NCI-H1105 (cell line): Measurements from ENCODE around the gene TPX2.
A peak's percentile ranks its signal among the peaks of the same experiment; 100 is the strongest.

Experiments
- DNase-seq: peaks from one replicate; lab custom pipeline; 2025; lab: John Stamatoyannopoulos, UW

The TPX2 gene

GRCh38 chr20:31706607-31707257 is 32.4 kb upstream of the TPX2 start:
- DNase-seq = no peak

- DNase-seq = no peak
Measured at GRCh38 chr20:31707258-31707615, 31.9 kb upstream of the TPX2 start.

- DNase-seq = peak; percentile 97
Measured at GRCh38 chr20:31707994-31708735, 30.9 kb upstream of the TPX2 start.

GRCh38 chr20:31708736-31709534 is 30.2 kb upstream of the TPX2 start:
- DNase-seq = peak; percentile 96

- no peak for DNase-seq
Measured at GRCh38 chr20:31709939-31710338, 29.2 kb upstream of the TPX2 start.

GRCh38 chr20:31710423-31711108 is 28.5 kb upstream of the TPX2 start:
- peak; percentile 92 for DNase-seq

GRCh38 chr20:31711179-31712111 is 27.6 kb upstream of the TPX2 start:
- DNase-seq = no peak

- peak; percentile 75 for DNase-seq
Measured at GRCh38 chr20:31712112-31712553, 27.0 kb upstream of the TPX2 start.

- DNase-seq = peak; percentile 54
Measured at GRCh38 chr20:31712564-31713311, 26.4 kb upstream of the TPX2 start.

- no peak for DNase-seq
Measured at GRCh38 chr20:31713312-31714273, 25.5 kb upstream of the TPX2 start.

- no peak for DNase-seq
Measured at GRCh38 chr20:31715766-31716165, 23.3 kb upstream of the TPX2 start.

- DNase-seq = no peak
Measured at GRCh38 chr20:31716351-31716750, 22.7 kb upstream of the TPX2 start.

GRCh38 chr20:31716818-31717477 is 22.1 kb upstream of the TPX2 start:
- no peak for DNase-seq

GRCh38 chr20:31717478-31718201 is 21.4 kb upstream of the TPX2 start:
- DNase-seq = no peak

GRCh38 chr20:31718952-31719643 is 20.0 kb upstream of the TPX2 start:
- no peak for DNase-seq

- no peak for DNase-seq
Measured at GRCh38 chr20:31719644-31720485, 19.2 kb upstream of the TPX2 start.
